Superior temporal gyrus (tissue), 1 donor: ENCODE data around the gene ENTHD1.
"Not testable (repeated sequence)": the region's sequence is repeated elsewhere in the genome, so short reads cannot be mapped to it uniquely, and the experiment has no call there.

Experiments
- DNase-seq: peaks from one replicate; pipeline ENCODE4 v3.0.0-alpha.2; 2016; ENCODE audit errors: extremely low spot score

Gene ENTHD1

GRCh38 chr22:39924286-39924685 is 30.7 kb upstream of the ENTHD1 start:
- DNase-seq: no peak

- DNase-seq: no peak
Observed at GRCh38 chr22:39923696-39924095, 30.1 kb upstream of the ENTHD1 start.

GRCh38 chr22:39920134-39920743 is 26.7 kb upstream of the ENTHD1 start:
- no peak for DNase-seq

GRCh38 chr22:39917776-39918495 is 24.4 kb upstream of the ENTHD1 start:
- no peak for DNase-seq

- no peak for DNase-seq
Observed at GRCh38 chr22:39917197-39917643, 23.7 kb upstream of the ENTHD1 start.

GRCh38 chr22:39916496-39916895 is 22.9 kb upstream of the ENTHD1 start:
- no peak for DNase-seq

GRCh38 chr22:39915295-39915726 is 21.8 kb upstream of the ENTHD1 start:
- DNase-seq: no peak

GRCh38 chr22:39914584-39914983 is 21.0 kb upstream of the ENTHD1 start:
- no peak for DNase-seq

GRCh38 chr22:39913886-39914285 is 20.3 kb upstream of the ENTHD1 start:
- no peak for DNase-seq

GRCh38 chr22:39913321-39913720 is 19.8 kb upstream of the ENTHD1 start:
- DNase-seq: no peak

- no peak for DNase-seq
Observed at GRCh38 chr22:39910876-39911613, 17.5 kb upstream of the ENTHD1 start.

- DNase-seq: no peak
Observed at GRCh38 chr22:39908737-39909136, 15.2 kb upstream of the ENTHD1 start.

- DNase-seq: no peak
Observed at GRCh38 chr22:39908136-39908535, 14.6 kb upstream of the ENTHD1 start.

- no peak for DNase-seq
Observed at GRCh38 chr22:39907605-39908097, 14.1 kb upstream of the ENTHD1 start.

- no peak for DNase-seq
Observed at GRCh38 chr22:39907047-39907446, 13.5 kb upstream of the ENTHD1 start.

GRCh38 chr22:39906207-39906606 is 12.6 kb upstream of the ENTHD1 start:
- no peak for DNase-seq

GRCh38 chr22:39905687-39906086 is 12.1 kb upstream of the ENTHD1 start:
- no peak for DNase-seq

GRCh38 chr22:39904862-39905261 is 11.3 kb upstream of the ENTHD1 start:
- no peak for DNase-seq

GRCh38 chr22:39904024-39904423 is 10.5 kb upstream of the ENTHD1 start:
- DNase-seq: not testable (repeated sequence)

GRCh38 chr22:39901565-39902146 is 8.1 kb upstream of the ENTHD1 start:
- DNase-seq: no peak

- DNase-seq: no peak
Observed at GRCh38 chr22:39900306-39901227, 7.0 kb upstream of the ENTHD1 start, which contains the start of gene GRAP2. GRAP2 (plus strand) TSS chr22:39901084; CDS start chr22:39947107, 46,023 bp downstream.
